ENCODE results near the gene TOMM70.

Gene TOMM70

DNA sequence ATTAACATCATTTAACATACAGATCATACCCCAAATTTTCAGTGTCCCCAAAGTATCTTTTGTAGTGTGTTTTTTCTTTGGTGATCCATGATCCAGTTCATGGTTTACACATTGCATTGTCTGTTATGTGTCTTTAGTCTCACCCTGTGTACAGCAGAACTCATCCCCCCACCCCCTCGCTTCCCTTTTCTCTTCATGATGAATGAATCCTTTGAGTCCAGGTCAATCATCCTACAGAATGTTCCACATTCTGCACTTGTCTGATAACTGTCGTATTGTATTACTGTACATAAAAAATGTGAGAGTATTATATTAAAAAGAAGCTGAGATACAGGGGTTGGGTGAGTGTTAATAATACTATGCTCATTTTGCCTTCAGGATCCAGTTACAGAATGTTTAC is 80.9 kb downstream of the TOMM70 start:
- DNase-seq, result no peak

GRCh38 chr3:100317912-100318311 is 83.0 kb downstream of the TOMM70 start:
- no peak for DNase-seq

DNA sequence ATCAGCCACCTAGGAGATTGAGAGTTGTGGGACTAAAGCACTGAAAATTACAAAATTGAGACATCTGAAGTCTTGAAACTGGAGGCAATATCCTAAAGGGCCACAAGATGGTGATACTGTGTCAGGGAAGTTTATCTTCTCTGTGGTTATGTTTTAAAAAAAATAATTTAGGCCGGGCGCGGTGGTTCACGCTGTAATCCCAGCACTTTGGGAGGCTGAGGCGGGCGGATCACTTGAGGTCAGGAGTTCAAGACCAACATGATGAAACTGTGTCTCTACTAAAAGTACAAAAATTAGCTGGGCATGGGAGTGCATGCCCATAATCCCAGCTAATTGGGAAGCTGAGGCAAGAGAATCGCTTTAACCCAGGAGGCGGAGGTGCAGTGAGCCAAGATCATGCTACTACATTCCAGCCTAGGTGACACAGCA is 84.2 kb downstream of the TOMM70 start:
- peak; percentile 35 for DNase-seq
